CD4-positive, alpha-beta T cell treated with Interleukin-12 subunit alpha and Interleukin-12 subunit beta, for 1 hour (primary cell): ENCODE data around the gene GPD1.

ENCODE experiments used
- DNase-seq: peaks from one replicate; pipeline ENCODE4 v3.0.0-alpha.2; 2020

GPD1 gene

GRCh38 chr12:50102646-50103309 lies 1.0 kb upstream of the GPD1 start:
- no peak for DNase-seq

GRCh38 chr12:50103351-50103750 lies 457 bp upstream of the GPD1 start:
- DNase-seq, result no peak

GRCh38 chr12:50104417-50105366 lies 884 bp downstream of the GPD1 start:
- no peak for DNase-seq

GRCh38 chr12:50105913-50106450 lies 2.2 kb downstream of the GPD1 start:
- no peak for DNase-seq

- no peak for DNase-seq
Measured at GRCh38 chr12:50106907-50107306, 3.1 kb downstream of the GPD1 start.

- no peak for DNase-seq
Measured at GRCh38 chr12:50107416-50108268, 3.8 kb downstream of the GPD1 start.

GRCh38 chr12:50109319-50109718 lies 5.5 kb downstream of the GPD1 start:
- DNase-seq, result no peak

GRCh38 chr12:50110127-50110761 lies 6.4 kb downstream of the GPD1 start:
- no peak for DNase-seq

GRCh38 chr12:50110762-50111351 lies 7.0 kb downstream of the GPD1 start:
- no peak for DNase-seq

GRCh38 chr12:50111395-50111692 lies 7.5 kb downstream of the GPD1 start:
- DNase-seq, result no peak

GRCh38 chr12:50111693-50112455 lies 8.1 kb downstream of the GPD1 start, which contains the start of gene COX14:
Gene COX14, plus strand, starts transcription at chr12:50112236. Its CDS starts 7,808 bp downstream, at chr12:50120044.
- peak; percentile 100 for DNase-seq

GRCh38 chr12:50112456-50113218 lies 8.8 kb downstream of the GPD1 start:
- no peak for DNase-seq

- DNase-seq, result no peak
Measured at GRCh38 chr12:50117057-50117622, 13.3 kb downstream of the GPD1 start.

- no peak for DNase-seq
Measured at GRCh38 chr12:50119387-50119786, 15.6 kb downstream of the GPD1 start.

GRCh38 chr12:50120521-50120920 lies 16.7 kb downstream of the GPD1 start:
- DNase-seq, result no peak

- no peak for DNase-seq
Measured at GRCh38 chr12:50120953-50121352, 17.1 kb downstream of the GPD1 start.

GRCh38 chr12:50121641-50122040 lies 17.8 kb downstream of the GPD1 start:
- no peak for DNase-seq

GRCh38 chr12:50123203-50123602 lies 19.4 kb downstream of the GPD1 start:
- no peak for DNase-seq

GRCh38 chr12:50127546-50127945 lies 23.7 kb downstream of the GPD1 start:
- no peak for DNase-seq

- no peak for DNase-seq
Measured at GRCh38 chr12:50129290-50129689, 25.5 kb downstream of the GPD1 start.
